HG03439 (cell line): ENCODE data around the gene IL4I1.

Experiments used
- ATAC-seq: cut with Tn5 transposase; IDR thresholded peaks from one replicate; pipeline ENCODE4 v1.9.1; 2021; ENCODE audit warnings: mild to moderate bottlenecking, moderate library complexity; ENCODE audit not compliant: unreplicated experiment

IL4I1 gene

DNA sequence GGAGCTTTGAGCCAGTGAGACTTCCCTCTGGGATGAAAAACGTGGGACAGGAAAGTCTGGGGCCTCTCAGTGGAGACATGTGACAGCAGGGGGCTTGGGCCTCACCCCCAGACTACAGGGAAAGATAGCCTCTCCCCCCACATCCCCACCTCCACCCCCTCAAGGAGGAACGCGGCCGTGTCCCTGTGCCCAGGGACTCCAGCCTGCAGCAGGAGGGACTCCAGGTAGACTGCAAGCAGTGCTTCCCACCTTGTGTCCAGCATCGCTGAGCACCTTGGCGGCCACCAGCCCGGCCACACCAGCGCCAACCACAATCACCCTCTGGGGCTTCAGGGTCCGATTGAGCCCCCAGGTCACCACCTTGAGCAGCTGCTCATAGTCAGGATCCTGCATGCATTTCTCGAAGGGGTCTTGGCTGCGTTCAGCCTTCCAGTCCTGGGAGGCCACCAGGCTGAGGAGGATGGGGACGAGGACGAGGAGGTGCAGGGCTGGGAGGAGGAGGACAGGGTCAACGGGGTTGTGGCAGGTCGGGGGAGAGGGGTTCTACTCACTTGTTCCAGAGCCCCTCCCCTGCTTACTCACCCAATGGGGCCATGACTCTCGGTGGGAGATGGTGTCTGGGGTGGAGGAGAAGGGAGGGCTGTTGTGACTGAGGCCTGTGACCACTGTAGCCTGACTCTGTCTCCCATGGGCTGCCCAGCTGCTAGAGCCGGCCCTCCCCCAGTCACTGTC, 955 bp downstream of the IL4I1 start:
- no peak for ATAC-seq

DNA sequence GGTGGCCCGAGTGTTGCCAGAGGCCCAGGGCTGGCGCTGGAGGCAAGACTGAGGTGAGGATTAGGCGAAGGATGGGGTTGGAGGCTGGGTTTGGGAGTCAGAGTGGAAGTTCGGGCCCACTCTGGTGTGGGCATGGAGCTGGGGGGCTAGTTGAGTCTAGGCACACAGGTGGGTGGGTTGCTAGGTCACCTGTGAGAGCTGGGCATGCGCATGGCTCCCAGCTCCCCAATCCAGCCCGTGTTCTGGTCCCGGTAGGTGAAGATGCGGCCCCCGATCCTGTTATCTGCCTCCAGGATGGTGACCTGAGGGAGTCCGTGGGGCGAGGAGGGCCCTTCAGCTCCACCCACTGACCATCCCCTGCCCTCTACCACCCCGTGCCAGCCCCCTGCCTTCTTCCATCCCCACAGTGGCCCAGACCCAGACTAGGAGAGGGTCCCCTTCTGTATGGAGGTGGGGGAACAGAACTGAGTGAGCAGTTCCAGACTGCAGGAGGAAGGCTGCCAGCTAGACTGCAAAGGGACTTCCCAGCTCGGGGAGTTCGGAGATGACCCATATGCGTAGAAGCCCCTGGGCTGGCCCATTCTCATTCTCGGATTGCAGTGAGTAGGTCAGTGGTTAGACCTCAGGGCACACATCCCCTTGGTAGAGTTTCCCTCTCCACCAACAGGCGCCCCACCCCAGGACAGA, 1.7 kb downstream of the IL4I1 start:
- no peak for ATAC-seq

DNA sequence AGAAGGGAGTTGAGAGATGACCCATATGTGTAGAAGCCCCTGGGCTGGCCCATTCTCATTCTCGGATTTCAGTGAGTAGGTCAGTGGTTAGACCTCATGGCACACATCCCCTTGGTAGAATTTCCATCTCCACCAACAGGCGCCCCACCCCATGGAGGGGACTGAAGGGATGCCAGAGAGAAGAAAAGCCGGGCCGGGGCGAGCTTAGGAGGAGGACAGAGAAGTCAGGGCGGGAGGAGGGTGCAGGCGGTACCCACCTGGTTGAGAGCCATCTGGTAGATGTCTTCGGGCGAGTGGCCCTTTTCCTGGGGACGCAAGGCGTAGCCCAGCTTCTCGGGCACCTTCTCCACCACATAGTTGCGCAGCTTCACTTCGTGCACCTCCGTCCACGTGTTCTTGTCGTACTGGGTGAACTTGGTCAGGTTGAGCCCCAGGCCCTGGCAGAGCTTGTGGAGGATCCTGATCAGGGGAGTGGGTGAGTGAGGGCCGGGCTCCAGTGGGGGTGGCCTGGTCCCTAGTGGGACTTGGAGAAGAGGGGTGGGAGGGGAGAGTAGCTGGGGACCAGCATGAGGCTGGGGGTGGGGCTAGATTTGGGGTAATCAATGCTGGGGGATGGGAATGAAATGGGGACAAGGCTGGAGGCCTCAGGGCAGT, 2.5 kb downstream of the IL4I1 start:
- ATAC-seq, result no peak

- no peak for ATAC-seq
Measured at GRCh38 chr19:49892716-49893115, 4.0 kb downstream of the IL4I1 start.

DNA sequence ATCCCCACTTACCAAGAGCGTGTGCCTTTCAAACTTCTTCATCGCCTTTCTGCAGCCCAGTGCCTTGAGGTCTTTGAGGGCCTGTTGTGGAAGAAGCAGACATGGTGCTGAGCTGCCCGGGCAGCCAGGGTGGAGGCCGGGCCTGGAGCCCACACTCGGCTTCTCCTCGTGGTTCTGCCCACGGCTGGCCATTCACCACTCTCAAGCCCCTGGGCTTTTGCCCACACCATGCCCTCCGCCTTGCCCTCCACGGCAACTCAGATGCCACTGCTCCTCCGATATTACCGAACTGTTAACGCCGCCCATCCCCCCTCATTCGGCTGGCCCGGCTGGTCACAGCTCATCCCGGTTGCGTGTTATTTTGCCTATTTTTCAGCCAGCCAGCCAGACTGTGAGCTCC, 5.3 kb downstream of the IL4I1 start:
- no peak for ATAC-seq

- no peak for ATAC-seq
Measured at GRCh38 chr19:49890349-49891311, 6.1 kb downstream of the IL4I1 start.

DNA sequence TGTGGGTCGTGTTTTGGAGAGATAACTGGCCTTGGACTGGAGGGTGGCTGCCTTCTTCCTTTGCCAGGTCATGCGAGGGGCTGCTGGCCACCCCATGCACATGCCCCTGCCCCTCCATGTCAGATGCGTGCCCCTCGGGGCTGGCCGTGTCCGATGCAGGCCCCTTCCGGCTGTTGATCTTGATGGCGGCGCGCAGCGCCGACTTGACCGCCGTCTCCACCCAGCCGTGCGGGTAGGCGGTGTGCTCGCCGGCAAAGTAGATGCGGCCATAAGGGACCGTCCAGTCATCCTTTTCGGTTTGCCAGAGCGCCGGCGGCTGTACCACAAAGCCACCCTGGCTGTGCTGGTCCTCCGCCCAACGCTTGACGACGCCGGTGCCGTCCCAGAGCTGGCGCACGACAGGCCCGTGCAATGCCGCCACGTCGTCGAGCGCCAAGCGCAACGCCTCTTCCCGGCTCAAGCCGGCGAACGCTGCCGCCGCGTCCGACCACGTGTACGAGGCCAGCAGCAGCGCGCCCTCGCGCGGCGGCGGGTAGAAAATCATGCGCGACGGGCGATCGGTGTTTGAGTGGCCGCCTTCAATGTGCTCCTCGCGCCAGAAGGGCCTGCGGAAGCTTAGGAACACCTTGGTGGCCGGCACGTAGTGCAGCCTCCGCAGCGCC, 6.9 kb downstream of the IL4I1 start:
- ATAC-seq, result no peak

DNA sequence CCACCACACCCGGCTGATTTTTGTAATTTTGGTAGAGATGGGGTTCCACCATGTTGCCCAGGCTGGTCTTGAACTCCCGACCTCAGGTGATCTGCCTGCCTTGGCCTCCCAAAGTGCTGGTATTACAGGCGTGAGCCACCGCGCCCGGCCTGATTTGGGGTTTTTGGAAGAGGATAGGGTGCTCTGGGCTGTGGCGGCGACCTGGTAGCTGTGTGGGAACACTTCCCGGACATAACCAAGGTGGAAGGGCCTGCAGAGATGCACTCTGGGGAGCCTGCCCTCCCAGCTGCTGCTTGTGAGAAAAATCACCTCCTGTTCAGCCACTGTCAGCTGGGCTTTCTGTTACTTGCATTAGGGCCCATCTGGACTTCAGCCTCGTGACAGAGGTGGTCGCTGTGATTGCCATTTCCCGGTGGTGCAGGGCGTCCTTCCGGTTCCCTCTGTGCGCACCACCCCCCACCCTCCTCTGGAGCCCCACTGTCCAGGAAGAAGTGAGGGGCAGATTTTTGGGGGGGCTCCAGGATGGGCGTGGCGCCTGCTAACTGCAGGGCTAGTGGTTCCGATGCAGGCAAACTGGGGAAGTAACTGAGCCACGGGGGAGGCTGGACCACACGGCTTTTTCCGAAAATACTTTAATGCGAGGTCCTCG, 7.5 kb downstream of the IL4I1 start:
- ATAC-seq, result no peak

- no peak for ATAC-seq
Measured at GRCh38 chr19:49888510-49888824, 8.2 kb downstream of the IL4I1 start.

- no peak for ATAC-seq
Measured at GRCh38 chr19:49887665-49888509, 8.8 kb downstream of the IL4I1 start.

GRCh38 chr19:49887037-49887664, 9.5 kb downstream of the IL4I1 start:
- ATAC-seq, result no peak

- ATAC-seq, result no peak
Measured at GRCh38 chr19:49884760-49885159, 11.9 kb downstream of the IL4I1 start.

DNA sequence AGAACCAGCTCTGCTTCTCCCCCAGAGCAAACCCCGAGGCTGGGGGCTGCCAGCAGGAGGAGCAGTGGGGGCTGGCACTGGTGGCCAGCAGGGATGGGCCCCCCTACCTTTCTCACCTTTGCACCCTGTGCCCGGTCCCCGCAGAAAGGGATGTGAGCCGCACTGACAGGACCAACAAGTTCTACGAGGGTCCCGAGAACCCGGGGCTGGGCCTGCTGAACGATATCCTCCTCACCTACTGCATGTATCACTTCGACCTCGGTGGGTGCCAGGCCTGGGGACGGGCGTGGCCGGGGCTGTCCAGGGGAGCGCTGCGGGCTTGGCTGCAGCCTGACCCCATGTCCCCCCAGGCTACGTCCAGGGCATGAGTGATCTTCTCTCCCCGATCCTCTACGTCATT, 12.6 kb downstream of the IL4I1 start:
- ATAC-seq, result no peak

- ATAC-seq, result no peak
Measured at GRCh38 chr19:49883094-49883493, 13.6 kb downstream of the IL4I1 start.

DNA sequence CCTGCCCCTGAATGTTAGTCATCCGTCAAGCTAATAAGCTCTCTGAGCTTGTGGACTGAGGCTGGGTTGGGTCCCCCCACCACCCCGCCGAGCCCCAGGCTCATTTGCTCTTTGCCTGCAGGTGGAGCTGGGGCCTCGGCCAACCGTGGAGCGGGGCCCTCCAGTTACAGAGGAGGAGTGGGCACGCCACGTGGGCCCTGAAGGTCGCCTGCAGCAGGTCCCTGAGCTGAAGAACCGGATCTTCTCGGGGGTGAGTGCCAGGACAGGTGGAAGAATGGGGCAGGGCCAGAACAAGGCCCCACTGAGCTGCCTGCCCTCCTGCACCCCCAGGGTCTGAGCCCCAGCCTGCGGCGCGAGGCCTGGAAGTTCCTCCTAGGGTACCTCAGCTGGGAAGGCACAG, 14.0 kb downstream of the IL4I1 start:
- ATAC-seq, result no peak

GRCh38 chr19:49881672-49882394, 14.9 kb downstream of the IL4I1 start:
- ATAC-seq, result no peak

- no peak for ATAC-seq
Measured at GRCh38 chr19:49881186-49881585, 15.5 kb downstream of the IL4I1 start.
